Activated T-helper 17 cell treated with anti-CD3 and anti-CD28 coated beads, Interleukin-2, amount 50 U/mL, for 72 hours (primary cell): Measurements from ENCODE around the gene MOGAT3. TPM values are rescaled to one million over a fixed set of nuclear protein-coding genes. Genes with fewer than 3 reads are reported as not detected.
A peak's percentile ranks its signal among the peaks of the same experiment; 100 is the strongest.

Experiments used
- ATAC-seq: fragments of 150-1000 bp; cut with Tn5 transposase; replicated peaks from 2 replicates; pipeline ENCODE4 v1.10.0; 2021; ENCODE audit warnings: mild to moderate bottlenecking, moderate library complexity
- H3K27ac Mint-ChIP-seq: one replicate; pipeline ENCODE4 v1.8.0; 2022; ENCODE audit warnings: mixed read lengths
- H3K27me3 Mint-ChIP-seq: one replicate; pipeline ENCODE4 v1.8.0; 2022; ENCODE audit warnings: mixed read lengths
- H3K36me3 Mint-ChIP-seq: one replicate; pipeline ENCODE4 v1.8.0; 2022; ENCODE audit warnings: low read depth, mild to moderate bottlenecking, mixed read lengths
- H3K4me1 Mint-ChIP-seq: one replicate; pipeline ENCODE4 v1.8.0; 2022; ENCODE audit warnings: mixed read lengths
- H3K4me3 Mint-ChIP-seq: one replicate; pipeline ENCODE4 v1.8.0; 2022; ENCODE audit warnings: mild to moderate bottlenecking, mixed read lengths
- H3K9me3 Mint-ChIP-seq: one replicate; pipeline ENCODE4 v1.8.0; 2022; ENCODE audit warnings: mixed read lengths
- total RNA-seq, 2 donors: library from RNA; stranded (reverse); gene quantifications; one replicate each; pipeline ENCODE4 v1.2.3, GENCODE V29; 2022

Gene MOGAT3
- total RNA-seq, 2 donors from 2014 or later = not detected

- Mint-ChIP-seq H3K27ac (no peak overlapping the region), H3K4me1 (peaks cover 17% of the 10 kb centered on the region)
These were observed 25.2 kb downstream of the MOGAT3 start for GRCh38 chr7:101175664-101176063.

DNA sequence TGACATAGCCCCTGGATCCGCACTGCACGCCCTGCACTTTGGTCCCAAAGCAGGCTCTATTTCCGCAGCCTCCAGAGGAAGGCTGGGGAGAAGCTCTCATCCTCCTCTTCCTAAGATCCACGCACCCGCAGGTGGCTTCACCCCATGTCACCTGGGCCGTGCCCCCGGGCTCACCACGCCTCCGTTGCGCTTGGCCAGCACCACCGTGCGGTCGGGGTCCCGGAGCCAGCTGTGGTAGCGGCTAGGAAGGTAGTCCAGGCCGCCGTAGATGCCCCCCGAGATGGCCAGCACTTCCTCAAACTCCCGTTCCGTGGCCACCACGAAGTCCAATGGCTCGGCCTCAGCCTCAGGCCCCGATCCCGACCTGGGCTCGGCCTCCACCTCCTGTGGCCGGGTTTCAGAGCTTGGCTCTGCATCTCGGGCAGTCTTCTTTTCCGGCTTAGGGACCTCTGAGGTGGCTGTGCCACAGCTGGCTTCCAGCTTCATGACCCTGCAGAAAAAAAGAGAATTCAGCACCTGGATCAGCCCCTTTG lies 26.4 kb downstream of the MOGAT3 start:
- peaks cover 62% of the 10 kb centered on the region for H3K27me3 Mint-ChIP-seq
- H3K9me3 Mint-ChIP-seq = no peaks in the 10 kb centered on the region
- no peaks in the 10 kb centered on the region for H3K36me3 Mint-ChIP-seq
- no peak overlapping the region for H3K27ac Mint-ChIP-seq
- no peak for ATAC-seq
- peak overlapping the region; percentile 62 for H3K4me3 Mint-ChIP-seq
- H3K4me1 Mint-ChIP-seq = peaks cover 25% of the 10 kb centered on the region

More at GRCh38 chr7:101175664-101176063, 25.2 kb downstream of the MOGAT3 start:
- Mint-ChIP-seq H3K4me3 (no peak overlapping the region), H3K9me3 (no peaks in the 10 kb centered on the region), H3K36me3 (no peaks in the 10 kb centered on the region), H3K27me3 (peaks cover 57% of the 10 kb centered on the region)
- no peak for ATAC-seq

DNA sequence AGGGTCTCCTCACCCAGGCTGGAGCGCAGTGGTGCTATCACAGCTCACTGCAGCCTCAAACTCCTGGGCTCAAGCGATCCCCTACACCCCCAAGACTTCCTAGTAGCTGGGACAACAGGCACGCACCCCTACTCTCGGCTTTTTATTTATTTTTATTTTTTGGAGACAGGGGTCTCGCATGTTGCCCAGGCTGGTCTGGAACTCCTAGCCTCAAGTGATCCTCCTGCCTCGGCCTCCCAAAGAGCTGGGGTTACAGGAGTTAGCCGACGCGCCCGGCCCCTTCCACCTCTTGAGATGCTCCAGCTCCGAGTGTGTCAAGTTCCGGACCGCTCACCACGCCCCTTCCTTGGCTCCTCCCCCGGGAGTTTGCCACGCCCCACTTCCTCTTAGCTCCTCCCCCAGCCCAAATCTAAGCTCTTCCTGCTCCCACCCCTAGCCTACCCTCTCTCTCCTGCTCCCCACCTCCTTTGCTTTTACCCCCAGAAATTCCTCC lies 27.0 kb downstream of the MOGAT3 start:
- H3K4me1 Mint-ChIP-seq = peaks cover 30% of the 10 kb centered on the region
- H3K27ac Mint-ChIP-seq = no peak overlapping the region
- H3K4me3 Mint-ChIP-seq = peak overlapping the region; percentile 62
- H3K27me3 Mint-ChIP-seq = peaks cover 61% of the 10 kb centered on the region
- no peaks in the 10 kb centered on the region for H3K36me3 Mint-ChIP-seq
- H3K9me3 Mint-ChIP-seq = no peaks in the 10 kb centered on the region
- ATAC-seq = peak; percentile 82

- H3K9me3 Mint-ChIP-seq = no peaks in the 10 kb centered on the region
- no peak overlapping the region for H3K27ac Mint-ChIP-seq
- peaks cover 35% of the 10 kb centered on the region for H3K4me1 Mint-ChIP-seq
- H3K36me3 Mint-ChIP-seq = no peaks in the 10 kb centered on the region
- H3K4me3 Mint-ChIP-seq = peak overlapping the region; percentile 62
- peaks cover 66% of the 10 kb centered on the region for H3K27me3 Mint-ChIP-seq
- peak; percentile 27 for ATAC-seq
These were observed 27.7 kb downstream of the MOGAT3 start for GRCh38 chr7:101172854-101173751.

DNA sequence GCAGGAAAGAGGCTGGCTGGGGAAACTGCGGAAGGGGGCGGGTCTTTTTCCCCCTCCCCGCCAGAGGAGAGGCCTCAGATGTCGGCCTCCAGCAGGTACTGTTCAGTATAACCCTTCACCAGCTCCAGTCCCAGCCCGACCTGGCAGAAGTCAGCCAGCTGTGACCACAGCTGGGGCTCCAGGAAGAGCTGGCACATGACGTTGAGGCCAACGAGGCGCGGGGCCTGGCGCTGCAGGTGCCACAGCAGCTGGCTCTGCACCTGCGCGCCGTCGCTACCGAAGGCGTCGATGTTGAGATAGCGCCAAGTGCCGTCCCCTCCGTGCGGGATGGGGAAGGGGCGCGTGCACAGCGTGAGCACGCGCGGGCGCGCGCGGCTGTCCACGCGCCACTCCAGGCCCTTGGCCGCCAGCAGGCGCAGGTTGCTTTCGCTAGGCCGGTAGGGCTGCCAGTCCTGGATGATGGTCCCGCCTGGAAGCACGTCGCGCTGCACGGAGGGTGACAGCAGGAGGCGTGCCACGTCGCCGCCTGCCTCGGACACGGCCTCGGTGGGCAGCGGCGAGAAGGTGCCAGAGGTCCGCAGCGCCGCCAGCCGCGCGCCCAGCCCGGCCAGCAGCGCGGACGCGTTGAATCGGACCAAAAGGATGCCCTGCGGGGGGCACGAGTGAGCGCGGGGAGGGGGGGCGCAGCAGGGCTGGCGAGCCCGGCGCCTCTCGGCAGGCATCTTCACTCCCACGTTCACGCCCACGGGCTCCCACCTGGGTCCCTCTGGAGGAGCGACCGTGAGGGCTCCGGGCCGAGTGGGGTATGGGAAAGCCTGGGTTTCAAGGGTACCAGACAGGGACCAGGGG lies 28.6 kb downstream of the MOGAT3 start:
- Mint-ChIP-seq H3K4me3 (peak overlapping the region; percentile 60), H3K4me1 (peaks cover 40% of the 10 kb centered on the region), H3K27me3 (peaks cover 70% of the 10 kb centered on the region)

GRCh38 chr7:101171442-101171837 lies 29.4 kb downstream of the MOGAT3 start:
- Mint-ChIP-seq H3K4me1 (peaks cover 45% of the 10 kb centered on the region), H3K9me3 (no peaks in the 10 kb centered on the region), H3K27ac (no peak overlapping the region), H3K36me3 (no peaks in the 10 kb centered on the region), H3K4me3 (peak overlapping the region; percentile 60), H3K27me3 (peaks cover 68% of the 10 kb centered on the region)
- no peak for ATAC-seq

More for the DNA sequence above, 28.6 kb downstream of the MOGAT3 start:
- Mint-ChIP-seq H3K27ac (no peak overlapping the region), H3K36me3 (no peaks in the 10 kb centered on the region), H3K9me3 (no peaks in the 10 kb centered on the region)
- ATAC-seq = no peak

- no peaks in the 10 kb centered on the region for H3K9me3 Mint-ChIP-seq
- ATAC-seq = no peak
- peaks cover under 1% of the 10 kb centered on the region for H3K36me3 Mint-ChIP-seq
- H3K27ac Mint-ChIP-seq = no peak overlapping the region
- peaks cover 50% of the 10 kb centered on the region for H3K4me1 Mint-ChIP-seq
- H3K4me3 Mint-ChIP-seq = peak overlapping the region; percentile 60
- peaks cover 68% of the 10 kb centered on the region for H3K27me3 Mint-ChIP-seq
These were observed 30.0 kb downstream of the MOGAT3 start for GRCh38 chr7:101170617-101171441.

DNA sequence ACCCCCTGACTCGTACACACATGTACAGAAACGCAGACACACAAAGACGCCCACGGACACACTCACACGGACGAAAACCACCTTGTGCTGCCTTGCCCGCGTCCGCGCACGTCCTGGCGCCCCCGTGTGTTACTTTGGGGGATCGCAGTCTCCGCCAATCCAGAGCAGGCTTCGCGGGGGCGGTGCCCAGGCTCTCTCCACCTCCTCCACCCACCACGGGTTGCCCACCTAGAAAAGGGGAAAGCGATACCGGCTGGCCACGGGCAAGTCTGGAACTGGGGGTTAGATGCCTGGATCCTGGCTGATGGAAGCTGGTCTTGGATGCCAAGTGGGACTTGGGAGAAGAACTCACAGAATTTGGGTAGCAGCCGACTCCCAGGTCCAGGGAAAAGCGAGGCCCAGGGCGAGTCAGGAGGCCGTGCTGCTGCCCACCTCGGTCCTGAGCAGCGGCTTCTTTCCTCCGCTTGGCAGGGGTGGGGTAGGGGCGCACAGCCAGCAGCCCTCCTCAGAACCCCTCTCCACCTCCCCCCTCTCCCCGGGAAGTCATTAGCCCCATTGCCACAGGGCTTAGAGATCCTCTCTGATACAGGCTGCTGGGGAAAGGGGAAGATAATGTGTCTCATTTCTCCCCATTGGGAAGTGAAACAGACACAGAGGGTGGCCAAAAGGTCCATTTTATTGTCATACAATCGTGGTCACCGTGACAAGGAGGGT lies 30.8 kb downstream of the MOGAT3 start:
- H3K27ac Mint-ChIP-seq = no peak overlapping the region
- peak overlapping the region; percentile 60 for H3K4me3 Mint-ChIP-seq
- peaks cover 64% of the 10 kb centered on the region for H3K27me3 Mint-ChIP-seq
- H3K4me1 Mint-ChIP-seq = peaks cover 54% of the 10 kb centered on the region
- ATAC-seq = peak; percentile 37
- H3K9me3 Mint-ChIP-seq = no peaks in the 10 kb centered on the region
- H3K36me3 Mint-ChIP-seq = peaks cover 9% of the 10 kb centered on the region

- H3K9me3 Mint-ChIP-seq = no peaks in the 10 kb centered on the region
- peak overlapping the region; percentile 54 for H3K4me3 Mint-ChIP-seq
- ATAC-seq = no peak
- peak overlapping the region; percentile 1 for H3K27ac Mint-ChIP-seq
- H3K27me3 Mint-ChIP-seq = peaks cover 61% of the 10 kb centered on the region
- H3K4me1 Mint-ChIP-seq = peaks cover 54% of the 10 kb centered on the region
- peaks cover 11% of the 10 kb centered on the region for H3K36me3 Mint-ChIP-seq
These were observed 31.6 kb downstream of the MOGAT3 start for GRCh38 chr7:101169110-101169837.

- ATAC-seq = no peak
- H3K9me3 Mint-ChIP-seq = no peaks in the 10 kb centered on the region
- peaks cover 56% of the 10 kb centered on the region for H3K27me3 Mint-ChIP-seq
- H3K4me3 Mint-ChIP-seq = peak overlapping the region; percentile 54
- no peak overlapping the region for H3K27ac Mint-ChIP-seq
- peaks cover 50% of the 10 kb centered on the region for H3K4me1 Mint-ChIP-seq
- H3K36me3 Mint-ChIP-seq = peaks cover 11% of the 10 kb centered on the region
These were observed 32.3 kb downstream of the MOGAT3 start for GRCh38 chr7:101168412-101169049.

DNA sequence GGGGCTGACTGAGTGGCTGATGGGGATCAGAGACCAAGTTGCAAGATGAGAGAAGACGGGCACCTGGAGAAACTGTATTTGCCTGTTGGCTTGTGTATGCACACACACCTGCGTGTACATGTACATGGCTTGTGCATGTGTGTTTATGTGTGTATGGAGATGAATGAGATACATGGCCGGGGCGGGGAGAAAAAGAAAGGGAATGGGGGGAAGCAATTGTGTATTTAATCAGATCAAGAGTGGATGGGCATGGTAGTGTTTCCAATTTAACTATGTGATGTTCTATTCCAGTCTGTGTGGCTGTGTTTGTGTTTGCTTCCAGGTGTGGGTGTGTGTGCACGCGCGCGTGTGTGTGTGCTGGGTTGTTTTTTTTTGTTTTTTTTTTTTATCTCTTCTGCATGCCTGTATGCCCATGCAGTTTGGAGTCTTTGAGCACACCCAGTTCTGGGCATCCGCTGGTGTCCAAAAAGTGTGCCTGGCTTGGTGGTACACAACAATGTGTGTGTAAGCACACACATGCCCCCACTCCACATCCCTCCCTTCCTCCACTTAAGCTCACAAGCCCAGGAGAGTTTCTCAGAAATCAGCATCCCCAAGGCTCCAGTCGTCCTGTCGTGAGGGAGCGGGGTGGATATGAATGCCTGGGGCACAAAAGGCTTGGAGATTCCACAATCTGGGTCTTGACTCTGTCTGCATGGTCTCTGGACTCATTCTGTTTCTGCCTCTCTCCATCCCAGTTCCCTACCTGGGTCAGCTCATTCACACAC lies 33.0 kb downstream of the MOGAT3 start:
- Mint-ChIP-seq H3K9me3 (no peaks in the 10 kb centered on the region), H3K4me1 (peaks cover 50% of the 10 kb centered on the region), H3K27ac (no peak overlapping the region), H3K36me3 (peaks cover 11% of the 10 kb centered on the region), H3K27me3 (peaks cover 54% of the 10 kb centered on the region), H3K4me3 (peak overlapping the region; percentile 91)
- no peak for ATAC-seq
